Hypothalamus (tissue), 51 donors: ENCODE measurements around the gene GRK5.

Experiments used
- DNase-seq, 51 donors: peaks; one replicate each; lab custom pipeline; 2025; lab: John Stamatoyannopoulos, UW

GRK5 gene

GRCh38 chr10:119197921-119198320 lies 9.4 kb upstream of the GRK5 start:
- no peak for DNase-seq

GRCh38 chr10:119198438-119198837 lies 8.9 kb upstream of the GRK5 start:
- DNase-seq, result peak in 5 of 51 donors; percentile 2 to 9 (median 6)

- DNase-seq, result peak in 45 of 51 donors; percentile 2 to 79 (median 41)
Measured at GRCh38 chr10:119199231-119199992, 8.0 kb upstream of the GRK5 start.

- no peak for DNase-seq
Measured at GRCh38 chr10:119201233-119201632, 6.1 kb upstream of the GRK5 start.

- no peak for DNase-seq
Measured at GRCh38 chr10:119203006-119203405, 4.4 kb upstream of the GRK5 start.

- DNase-seq, result peak in 33 of 51 donors; percentile 11 to 73 (median 32)
Measured at GRCh38 chr10:119205894-119206602, 1.3 kb upstream of the GRK5 start.

- DNase-seq, result peak in 48 of 51 donors; percentile 19 to 88 (median 65)
Measured at GRCh38 chr10:119206603-119207365, 587 bp upstream of the GRK5 start.

- DNase-seq, result peak in 36 of 51 donors; percentile 26 to 86 (median 54)
Measured at GRCh38 chr10:119207713-119208552, 562 bp downstream of the GRK5 start.

- no peak for DNase-seq
Measured at GRCh38 chr10:119208553-119208940, 1.2 kb downstream of the GRK5 start.

GRCh38 chr10:119209035-119209735 lies 1.8 kb downstream of the GRK5 start:
- DNase-seq, result peak in 41 of 51 donors; percentile 6 to 64 (median 20)

- no peak for DNase-seq
Measured at GRCh38 chr10:119209736-119210355, 2.5 kb downstream of the GRK5 start.

- no peak for DNase-seq
Measured at GRCh38 chr10:119210633-119211032, 3.3 kb downstream of the GRK5 start.

- no peak for DNase-seq
Measured at GRCh38 chr10:119211176-119211575, 3.8 kb downstream of the GRK5 start.

GRCh38 chr10:119211625-119212441 lies 4.5 kb downstream of the GRK5 start:
- DNase-seq, result no peak

GRCh38 chr10:119215371-119215770 lies 8.0 kb downstream of the GRK5 start:
- no peak for DNase-seq

- DNase-seq, result no peak
Measured at GRCh38 chr10:119216127-119216526, 8.8 kb downstream of the GRK5 start.

GRCh38 chr10:119217401-119217800 lies 10.0 kb downstream of the GRK5 start:
- no peak for DNase-seq

GRCh38 chr10:119217991-119218490 lies 10.7 kb downstream of the GRK5 start:
- DNase-seq, result no peak
